K562 (cell line): ENCODE results near the gene UPF2. TPM values are rescaled to one million over a fixed set of nuclear protein-coding genes. Genes with fewer than 3 reads are reported as not detected.

Experiments
- ATAC-seq: fragments of 200-7000 bp; cut with Tn5 transposase; 3 replicates; pipeline ENCODE4 v1.9.1; 2020; ENCODE audit warnings: moderate library complexity
- BruUV-seq: library from RNA; stranded (reverse); fragments of 400-500 nt; replicated peaks from 2 replicates; lab custom pipeline; 2021; lab: Mats Ljungman, UMichigan
- CTCF ChIA-PET: fragments of 300-600 bp; formaldehyde crosslinking; extraction: SDS; loops from one replicate; lab custom pipeline; 2021; ENCODE audit warnings: low intra/inter-chr PET ratio; lab: Yijun Ruan, JAX
- POLR2A ChIA-PET: fragments of 300-600, 350-650 bp; sonication (Branson Sonifier 250); formaldehyde crosslinking; extraction: SDS; loops from one replicate; lab custom pipeline; 2021; ENCODE audit warnings: antibody characterized with exemption, inconsistent platforms; lab: Yijun Ruan, JAX
- DNase-seq, 4 experiments: peaks; one replicate each; pipeline versions ENCODE4 v3.0.0 to v3.0.0-alpha.2; 2011 to 2018; ENCODE audit warnings: low spot score in 3 of 4, mixed read lengths in 3 of 4; ENCODE audit errors: extremely low read depth in 1 of 4
- FAIRE-seq: peaks from 2 replicates; lab custom pipeline; 2011; peaks lifted over from hg19 to GRCh38; lab: Jason Lieb, UNC
- H2AFZ ChIP-seq: 2 replicates; pipeline ENCODE4 v1.6.0; 2011; ENCODE audit warnings: low read depth, low read length, control low read depth, inconsistent platforms
- H3K27ac ChIP-seq: fragments of 200-600 bp; 3 replicates; pipeline ENCODE4 v1.8.0; 2011; ENCODE audit warnings: low read depth, mild to moderate bottlenecking, control low read depth, inconsistent platforms, low read length, moderate library complexity, mixed read lengths; ENCODE audit errors: extremely low read depth
- H3K27me3 ChIP-seq, 2 experiments: fragments of 300-600 bp in 1 of 2; 2 replicates in 1 of 2; 3 replicates in 1 of 2; pipeline versions ENCODE4 v1.6.0 to v1.8.0; 2011; ENCODE audit warnings: inconsistent platforms in 2 of 2, low read length in 2 of 2, mild to moderate bottlenecking in 1 of 2, mixed read lengths in 1 of 2, moderate library complexity in 1 of 2; ENCODE audit not compliant: control insufficient read depth in 2 of 2, insufficient read depth in 2 of 2
- H3K36me3 ChIP-seq: fragments of 300-600 bp; 3 replicates; pipeline ENCODE4 v1.8.0; 2011; ENCODE audit warnings: mild to moderate bottlenecking, low read length, inconsistent platforms; ENCODE audit not compliant: control insufficient read depth, insufficient read depth
- H3K4me1 ChIP-seq, 2 experiments: fragments of 200-600 bp in 1 of 2; replicated peaks in 1 of 2; 2 replicates in 1 of 2; 3 replicates in 1 of 2; pipeline versions ENCODE4 v1.5.1 to v1.8.0; 2011; ENCODE audit warnings: inconsistent platforms in 2 of 2, low read length in 2 of 2, mild to moderate bottlenecking in 1 of 2, mixed read lengths in 1 of 2, moderate library complexity in 1 of 2; ENCODE audit not compliant: control insufficient read depth in 2 of 2, insufficient read depth in 2 of 2
- H3K4me2 ChIP-seq: 2 replicates; pipeline ENCODE4 v1.6.1; 2011; ENCODE audit warnings: low read length, control low read depth, inconsistent platforms, mixed read lengths; ENCODE audit not compliant: insufficient read depth
- H3K4me3 ChIP-seq: fragments of 200-600 bp; sonication (generic), shearing (Covaris generic); 2 replicates; pipeline ENCODE4 v1.5.1; 2016; ENCODE audit warnings: control low read depth, inconsistent platforms
- H3K79me2 ChIP-seq: fragments of 200-600 bp; 3 replicates; pipeline ENCODE4 v1.8.0; 2011; ENCODE audit warnings: low read length, inconsistent platforms; ENCODE audit not compliant: control insufficient read depth, insufficient read depth
- H3K9ac ChIP-seq, 2 experiments: 2 replicates each; pipeline versions ENCODE4 v1.6.0 to v1.6.1; 2011; ENCODE audit warnings: low read depth in 2 of 2, low read length in 2 of 2, control low read depth in 1 of 2, inconsistent platforms in 1 of 2, mild to moderate bottlenecking in 1 of 2, mixed read lengths in 1 of 2; ENCODE audit not compliant: insufficient read depth in 1 of 2
- H3K9me1 ChIP-seq: one replicate; pipeline ENCODE4 v1.6.0; 2011; ENCODE audit warnings: inconsistent platforms, mild to moderate bottlenecking, low read length, moderate library complexity; ENCODE audit not compliant: control insufficient read depth, insufficient read depth
- H3K9me3 ChIP-seq: replicated peaks from 2 replicates; pipeline ENCODE4 v1.5.1; 2011; ENCODE audit warnings: low read depth, low read length, inconsistent platforms; ENCODE audit not compliant: control insufficient read depth, insufficient read depth
- H4K20me1 ChIP-seq: replicated peaks from 2 replicates; pipeline ENCODE4 v1.6.1; 2011; ENCODE audit warnings: low read length, inconsistent platforms, mixed read lengths; ENCODE audit not compliant: control insufficient read depth, insufficient read depth
- HNRNPUL1 ChIP-seq: fragments of 200-400 bp; formaldehyde crosslinking; IDR thresholded peaks from 2 replicates; pipeline ENCODE4 v1.6.1; 2017; ENCODE audit warnings: low read length
- NFIC ChIP-seq: fragments of 450-650 bp; IDR thresholded peaks from 2 replicates; pipeline ENCODE4 v1.6.1; 2017; ENCODE audit warnings: mild to moderate bottlenecking, inconsistent platforms
- OTX1 ChIP-seq: fragments of 450-650 bp; formaldehyde crosslinking; IDR thresholded peaks from 2 replicates; pipeline ENCODE4 v1.4.0; 2022; ENCODE audit warnings: mild to moderate bottlenecking
- POLR2AphosphoS5 ChIP-seq: IDR thresholded peaks from 2 replicates; pipeline ENCODE4 v1.6.1; 2011; ENCODE audit warnings: mild to moderate bottlenecking, low read depth, low read length, moderate library complexity; ENCODE audit not compliant: control insufficient read depth, insufficient read depth
- RBM22 ChIP-seq: fragments of 200-400 bp; formaldehyde crosslinking; IDR thresholded peaks from 2 replicates; pipeline ENCODE4 v1.6.1; 2018; ENCODE audit warnings: low read length, low read depth; ENCODE audit not compliant: poor library complexity, severe bottlenecking
- SOX6 ChIP-seq: fragments of 450-650 bp; IDR thresholded peaks from 2 replicates; pipeline ENCODE4 v1.6.1; 2014; ENCODE audit warnings: mild to moderate bottlenecking
- STAT5A ChIP-seq: IDR thresholded peaks from 2 replicates; pipeline ENCODE4 v1.6.1; 2012; ENCODE audit warnings: low read length, inconsistent platforms, borderline replicate concordance
- VEZF1 ChIP-seq: fragments of 200-800 bp; sonication (Bioruptor generic); IDR thresholded peaks from 2 replicates; pipeline ENCODE4 v1.6.1; 2017; ENCODE audit warnings: missing genetic modification characterization, missing compliant biosample characterization
- ZNF695 ChIP-seq: fragments of 450-650 bp; formaldehyde crosslinking; IDR thresholded peaks from 2 replicates; pipeline ENCODE4 v1.4.0; 2020; ENCODE audit warnings: mild to moderate bottlenecking, moderate library complexity
- ZNF77 ChIP-seq: fragments of 250-450 bp; sonication (Bioruptor Pico); IDR thresholded peaks from 2 replicates; pipeline ENCODE4 v1.5.0; 2020
- WGBS: fragments of 100-300 bp; shearing (Covaris generic); methylation state at CpG from one replicate; pipeline ENCODE4 v1.1.6; 2016; ENCODE audit warnings: low coverage, mixed read lengths; ENCODE audit not compliant: insufficient coverage; ENCODE audit errors: missing lambda C conversion rate; 5-methylcytosine and 5-hydroxymethylcytosine counted together
- in situ Hi-C: fragments of 300-500 bp; cut with MboI; formaldehyde crosslinking; loops from 4 replicates; pipeline ENCODE4 v1.15.0; 2018; ENCODE audit warnings: inconsistent platforms, mixed read lengths
- intact Hi-C: fragments of 100-400 bp; cut with micrococcal nuclease; formaldehyde crosslinking; loops from 2 replicates; pipeline ENCODE4 v1.14.2; 2022
- polyA plus RNA-seq, 8 experiments: library from polyadenylated mRNA; depleted of rRNA in 4 of 8; stranded (reverse) in 5 of 8; unstranded in 3 of 8; fragments of >200 nt; fragmentation: Nextera tagmentation in 2 of 8; fragmentation: Illumina TruSeq in 1 of 8; extraction: Ambion mirVana in 2 of 8; extraction: Trizol in 1 of 8; gene quantifications; 2 replicates each; pipeline versions ENCODE4 v1.2.1 to v1.2.3, GENCODE V29; 2011 to 2014; ENCODE audit warnings: inconsistent platforms in 1 of 8, missing spikeins in 1 of 8
- total RNA-seq, 7 experiments: library from RNA; depleted of rRNA in 6 of 7; stranded (reverse); fragments of >200 nt in 6 of 7; fragmentation: Illumina TruSeq in 2 of 7; extraction: Trizol in 2 of 7; gene quantifications; 2 replicates each; pipeline versions ENCODE4 v1.2.1 to v1.2.3, GENCODE V29; 2011 to 2021; ENCODE audit warnings: low replicate concordance in 1 of 7
- TF ChIP-seq, protein P1 (sequence below): fragments of 450-650 bp; IDR thresholded peaks from 2 replicates; pipeline ENCODE4 v1.6.1; 2017; ENCODE audit warnings: antibody characterized with exemption, mild to moderate bottlenecking
- TF ChIP-seq, protein P2 (sequence below): sonication (generic); formaldehyde crosslinking; IDR thresholded peaks from 2 replicates; pipeline ENCODE4 v1.8.1; 2023; ENCODE audit warnings: mild to moderate bottlenecking, missing genetic modification reagents

UPF2 gene
- total and polyA plus RNA-seq, 9 of the 15 experiments (the other 6 are each of a cell fraction or from before 2014, with no cell fraction given): 13.9 to 37.7 (median 23.7) TPM

DNA sequence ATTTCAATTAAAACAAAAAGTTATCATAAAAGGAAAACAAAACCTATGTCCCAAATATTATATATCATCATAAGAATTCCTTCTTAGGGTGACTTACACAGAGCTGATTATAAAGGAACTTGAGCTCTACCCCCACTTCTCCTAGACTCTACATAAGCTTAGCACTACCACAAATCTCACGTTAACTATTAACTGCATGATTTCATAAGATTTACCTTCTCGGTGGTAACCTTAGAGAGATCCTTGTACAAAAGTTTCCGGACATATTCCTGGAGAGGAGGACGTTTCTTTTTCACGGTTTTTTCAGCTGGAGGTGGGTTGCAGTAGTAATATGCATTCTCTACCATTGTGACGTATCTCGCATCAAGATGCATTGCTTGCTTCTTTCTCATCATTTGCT is 83.7 kb downstream of the UPF2 start:
- TF ChIP-seq STAT5A (no peak), VEZF1 (CRISPR knock-in tag) (no peak), HNRNPUL1 (no peak), OTX1 (CRISPR knock-in tag) (no peak), NFIC (no peak), ZNF77 (CRISPR knock-in tag) (no peak), RBM22 (no peak), ZNF695 (CRISPR knock-in tag) (no peak), SOX6 (no peak), POLR2AphosphoS5 (no peak)
- TF ChIP-seq, protein P1, sequence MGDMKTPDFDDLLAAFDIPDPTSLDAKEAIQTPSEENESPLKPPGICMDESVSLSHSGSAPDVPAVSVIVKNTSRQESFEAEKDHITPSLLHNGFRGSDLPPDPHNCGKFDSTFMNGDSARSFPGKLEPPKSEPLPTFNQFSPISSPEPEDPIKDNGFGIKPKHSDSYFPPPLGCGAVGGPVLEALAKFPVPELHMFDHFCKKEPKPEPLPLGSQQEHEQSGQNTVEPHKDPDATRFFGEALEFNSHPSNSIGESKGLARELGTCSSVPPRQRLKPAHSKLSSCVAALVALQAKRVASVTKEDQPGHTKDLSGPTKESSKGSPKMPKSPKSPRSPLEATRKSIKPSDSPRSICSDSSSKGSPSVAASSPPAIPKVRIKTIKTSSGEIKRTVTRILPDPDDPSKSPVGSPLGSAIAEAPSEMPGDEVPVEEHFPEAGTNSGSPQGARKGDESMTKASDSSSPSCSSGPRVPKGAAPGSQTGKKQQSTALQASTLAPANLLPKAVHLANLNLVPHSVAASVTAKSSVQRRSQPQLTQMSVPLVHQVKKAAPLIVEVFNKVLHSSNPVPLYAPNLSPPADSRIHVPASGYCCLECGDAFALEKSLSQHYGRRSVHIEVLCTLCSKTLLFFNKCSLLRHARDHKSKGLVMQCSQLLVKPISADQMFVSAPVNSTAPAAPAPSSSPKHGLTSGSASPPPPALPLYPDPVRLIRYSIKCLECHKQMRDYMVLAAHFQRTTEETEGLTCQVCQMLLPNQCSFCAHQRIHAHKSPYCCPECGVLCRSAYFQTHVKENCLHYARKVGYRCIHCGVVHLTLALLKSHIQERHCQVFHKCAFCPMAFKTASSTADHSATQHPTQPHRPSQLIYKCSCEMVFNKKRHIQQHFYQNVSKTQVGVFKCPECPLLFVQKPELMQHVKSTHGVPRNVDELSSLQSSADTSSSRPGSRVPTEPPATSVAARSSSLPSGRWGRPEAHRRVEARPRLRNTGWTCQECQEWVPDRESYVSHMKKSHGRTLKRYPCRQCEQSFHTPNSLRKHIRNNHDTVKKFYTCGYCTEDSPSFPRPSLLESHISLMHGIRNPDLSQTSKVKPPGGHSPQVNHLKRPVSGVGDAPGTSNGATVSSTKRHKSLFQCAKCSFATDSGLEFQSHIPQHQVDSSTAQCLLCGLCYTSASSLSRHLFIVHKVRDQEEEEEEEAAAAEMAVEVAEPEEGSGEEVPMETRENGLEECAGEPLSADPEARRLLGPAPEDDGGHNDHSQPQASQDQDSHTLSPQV: no peak
- TF ChIP-seq, protein P2, sequence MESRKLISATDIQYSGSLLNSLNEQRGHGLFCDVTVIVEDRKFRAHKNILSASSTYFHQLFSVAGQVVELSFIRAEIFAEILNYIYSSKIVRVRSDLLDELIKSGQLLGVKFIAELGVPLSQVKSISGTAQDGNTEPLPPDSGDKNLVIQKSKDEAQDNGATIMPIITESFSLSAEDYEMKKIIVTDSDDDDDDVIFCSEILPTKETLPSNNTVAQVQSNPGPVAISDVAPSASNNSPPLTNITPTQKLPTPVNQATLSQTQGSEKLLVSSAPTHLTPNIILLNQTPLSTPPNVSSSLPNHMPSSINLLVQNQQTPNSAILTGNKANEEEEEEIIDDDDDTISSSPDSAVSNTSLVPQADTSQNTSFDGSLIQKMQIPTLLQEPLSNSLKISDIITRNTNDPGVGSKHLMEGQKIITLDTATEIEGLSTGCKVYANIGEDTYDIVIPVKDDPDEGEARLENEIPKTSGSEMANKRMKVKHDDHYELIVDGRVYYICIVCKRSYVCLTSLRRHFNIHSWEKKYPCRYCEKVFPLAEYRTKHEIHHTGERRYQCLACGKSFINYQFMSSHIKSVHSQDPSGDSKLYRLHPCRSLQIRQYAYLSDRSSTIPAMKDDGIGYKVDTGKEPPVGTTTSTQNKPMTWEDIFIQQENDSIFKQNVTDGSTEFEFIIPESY (CRISPR knock-in tag): no peak
- TF ChIP-seq, all 486 proteins: peak for 0
- Histone ChIP-seq H3K27me3 (no peaks in the 10 kb centered on the region), H2AFZ (no peak overlapping the region), H3K79me2 (no peaks in the 10 kb centered on the region), H3K9me3 (no peaks in the 10 kb centered on the region), H3K9me1 (no peaks in the 10 kb centered on the region), H4K20me1 (no peaks in the 10 kb centered on the region), H3K27ac (no peak overlapping the region), H3K4me2 (no peak overlapping the region), H3K4me1 (no peaks in the 10 kb centered on the region), H3K4me3 (no peak overlapping the region), H3K36me3 (peaks cover 74% of the 10 kb centered on the region), H3K9ac (no peak overlapping the region)
- DNase-seq (no peak), FAIRE-seq (no peak), ATAC-seq (no peak)
- ChIA-PET CTCF (no interaction called here), POLR2A (interaction anchor here (1.4 kb wide), 1 partner anchor 12 kb away, joined by 3 read pairs; no protein-coding TSS in a partner anchor)
- in situ Hi-C loops: no loop called here
- BruUV-seq: no TSS peak
- intact Hi-C loops: no loop called here
- WGBS: 87% methylated on average over 7 of the region's 7 CpGs
